HEK293T (cell line): ENCODE results near the gene MPRIP.

ENCODE experiments used
- BHLHE40 ChIP-seq: fragments of 450-650 bp; IDR thresholded peaks from 2 replicates; pipeline ENCODE4 v1.6.1; 2016; ENCODE audit warnings: mild to moderate bottlenecking, moderate library complexity, borderline replicate concordance
- NFRKB ChIP-seq: fragments of 450-650 bp; IDR thresholded peaks from 2 replicates; pipeline ENCODE4 v1.6.1; 2016; ENCODE audit warnings: mild to moderate bottlenecking, moderate library complexity
- SUZ12 ChIP-seq: fragments of 450-650 bp; IDR thresholded peaks from 2 replicates; pipeline ENCODE4 v1.6.1; 2016; ENCODE audit warnings: mild to moderate bottlenecking

GRCh38 chr17:17144061-17144460 lies 101.8 kb downstream of the MPRIP start:
- TF ChIP-seq BHLHE40: no peak
- TF ChIP-seq SUZ12: no peak
- no peak for TF ChIP-seq NFRKB
